MM.1S (cell line): ENCODE measurements around the gene PCDHA9.

Experiments
- DNase-seq: peaks from one replicate; pipeline ENCODE4 v3.0.0-alpha.2; 2015
- H2AFZ ChIP-seq: fragments of 300-600 bp; sonication (generic); 2 replicates; pipeline ENCODE4 v1.6.0; 2016; ENCODE audit warnings: antibody characterized with exemption, low read length
- H3F3A ChIP-seq: fragments of 300-600 bp; sonication (generic); 2 replicates; pipeline ENCODE4 v1.6.1; 2016; ENCODE audit warnings: mild to moderate bottlenecking, antibody characterized with exemption, low read length, moderate library complexity, mixed read lengths; ENCODE audit not compliant: insufficient read depth
- H3K27ac ChIP-seq: fragments of 300-600 bp; sonication (generic); 2 replicates; pipeline ENCODE4 v1.5.1; 2016; ENCODE audit warnings: mild to moderate bottlenecking, low read length
- H3K27me3 ChIP-seq: fragments of 300-600 bp; sonication (generic); replicated peaks from 2 replicates; pipeline ENCODE4 v1.6.0; 2016; ENCODE audit warnings: low read length; ENCODE audit not compliant: insufficient read depth
- H3K36me3 ChIP-seq: fragments of 300-600 bp; sonication (generic); replicated peaks from 2 replicates; pipeline ENCODE4 v1.6.1; 2016; ENCODE audit warnings: mild to moderate bottlenecking, low read length, mixed read lengths; ENCODE audit not compliant: insufficient read depth
- H3K4me1 ChIP-seq: fragments of 300-600 bp; sonication (generic); 2 replicates; pipeline ENCODE4 v1.6.1; 2016; ENCODE audit warnings: low read length, mixed read lengths
- H3K4me2 ChIP-seq: fragments of 300-600 bp; sonication (generic); 2 replicates; pipeline ENCODE4 v1.6.0; 2016; ENCODE audit warnings: low read depth, low read length
- H3K4me3 ChIP-seq: fragments of 300-600 bp; sonication (generic); 2 replicates; pipeline ENCODE4 v1.5.1; 2016; ENCODE audit warnings: low read length, mixed read lengths
- H3K79me2 ChIP-seq: fragments of 300-600 bp; sonication (generic); 2 replicates; pipeline ENCODE4 v1.6.1; 2016; ENCODE audit warnings: mixed run types, low read length, mixed read lengths
- H3K9ac ChIP-seq: fragments of 300-600 bp; sonication (generic); 2 replicates; pipeline ENCODE4 v1.6.1; 2016; ENCODE audit warnings: low read length, mixed read lengths
- H3K9me2 ChIP-seq: fragments of 300-600 bp; sonication (generic); replicated peaks from 2 replicates; pipeline ENCODE4 v1.6.1; 2016; ENCODE audit warnings: mild to moderate bottlenecking, low read length, mixed read lengths; ENCODE audit not compliant: insufficient read depth
- H3K9me3 ChIP-seq: fragments of 300-600 bp; sonication (generic); replicated peaks from 2 replicates; pipeline ENCODE4 v1.6.1; 2016; ENCODE audit warnings: mild to moderate bottlenecking, low read length, mixed read lengths; ENCODE audit not compliant: insufficient read depth
- H4K20me1 ChIP-seq: fragments of 300-600 bp; sonication (generic); 2 replicates; pipeline ENCODE4 v1.6.1; 2016; ENCODE audit warnings: mild to moderate bottlenecking, low read length, moderate library complexity, mixed read lengths; ENCODE audit not compliant: insufficient read depth
- EZH2 ChIP-seq: fragments of 300-600 bp; sonication (generic); optimal IDR thresholded peaks from 2 replicates; pipeline ENCODE3; 2017; ENCODE audit warnings: low read depth, mild to moderate bottlenecking, antibody characterized with exemption, low read length, mixed read lengths
- EZH2phosphoT487 ChIP-seq: fragments of 300-600 bp; sonication (generic); IDR thresholded peaks from 2 replicates; pipeline ENCODE4 v1.6.1; 2018; ENCODE audit warnings: antibody characterized with exemption, low read length
- TF ChIP-seq, protein P1 (sequence below): fragments of 300-600 bp; sonication (generic); IDR thresholded peaks from 2 replicates; pipeline ENCODE4 v1.5.1; 2016; ENCODE audit warnings: antibody characterized with exemption, low read length, mixed read lengths

Gene PCDHA9

DNA sequence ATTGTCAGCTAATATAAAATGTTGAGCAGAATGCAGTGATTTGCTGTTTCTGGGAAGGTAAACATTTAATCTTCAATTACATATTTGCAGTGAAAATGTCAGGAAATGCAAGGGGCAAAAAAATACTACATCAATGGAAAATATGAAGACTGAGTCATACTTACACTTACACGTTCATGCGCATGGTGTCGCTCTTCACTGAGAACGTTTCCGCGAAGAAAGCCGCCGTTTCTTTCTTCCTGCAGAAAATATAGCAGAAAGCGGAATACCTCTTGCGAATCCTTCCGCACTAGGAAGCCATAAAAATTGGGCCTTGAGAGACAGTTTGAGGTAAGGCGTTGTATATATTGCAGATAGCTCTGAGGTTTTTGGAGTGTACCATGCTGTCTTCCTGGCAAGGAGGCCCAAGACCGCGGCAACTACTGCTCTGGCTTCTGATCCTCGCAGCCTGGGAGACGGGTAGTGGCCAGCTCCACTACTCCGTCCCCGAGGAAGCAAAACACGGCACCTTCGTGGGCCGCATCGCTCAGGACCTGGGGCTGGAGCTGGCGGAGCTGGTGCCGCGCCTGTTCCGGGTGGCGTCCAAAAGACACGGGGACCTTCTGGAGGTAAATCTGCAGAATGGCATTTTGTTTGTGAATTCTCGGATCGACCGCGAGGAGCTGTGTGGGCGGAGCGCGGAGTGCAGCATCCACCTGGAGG lies 33.9 kb downstream of the PCDHA9 start, which contains the start of gene PCDHA13:
TSS of gene PCDHA13 (plus strand) at position 236 of the 702 bp plus-strand sequence. CDS start at position 381, 145 bp downstream.
- no peaks in the 10 kb centered on the region for H4K20me1 ChIP-seq
- H3K36me3 ChIP-seq: no peaks in the 10 kb centered on the region
- no peaks in the 10 kb centered on the region for H3K9me2 ChIP-seq
- no peaks in the 10 kb centered on the region for H3K79me2 ChIP-seq
- no peaks in the 10 kb centered on the region for H3K4me1 ChIP-seq
- H3K9ac ChIP-seq: no peak within 1 kb of the TSS
- TF ChIP-seq EZH2 (no peak), EZH2phosphoT487 (no peak)
- TF ChIP-seq, protein P1, sequence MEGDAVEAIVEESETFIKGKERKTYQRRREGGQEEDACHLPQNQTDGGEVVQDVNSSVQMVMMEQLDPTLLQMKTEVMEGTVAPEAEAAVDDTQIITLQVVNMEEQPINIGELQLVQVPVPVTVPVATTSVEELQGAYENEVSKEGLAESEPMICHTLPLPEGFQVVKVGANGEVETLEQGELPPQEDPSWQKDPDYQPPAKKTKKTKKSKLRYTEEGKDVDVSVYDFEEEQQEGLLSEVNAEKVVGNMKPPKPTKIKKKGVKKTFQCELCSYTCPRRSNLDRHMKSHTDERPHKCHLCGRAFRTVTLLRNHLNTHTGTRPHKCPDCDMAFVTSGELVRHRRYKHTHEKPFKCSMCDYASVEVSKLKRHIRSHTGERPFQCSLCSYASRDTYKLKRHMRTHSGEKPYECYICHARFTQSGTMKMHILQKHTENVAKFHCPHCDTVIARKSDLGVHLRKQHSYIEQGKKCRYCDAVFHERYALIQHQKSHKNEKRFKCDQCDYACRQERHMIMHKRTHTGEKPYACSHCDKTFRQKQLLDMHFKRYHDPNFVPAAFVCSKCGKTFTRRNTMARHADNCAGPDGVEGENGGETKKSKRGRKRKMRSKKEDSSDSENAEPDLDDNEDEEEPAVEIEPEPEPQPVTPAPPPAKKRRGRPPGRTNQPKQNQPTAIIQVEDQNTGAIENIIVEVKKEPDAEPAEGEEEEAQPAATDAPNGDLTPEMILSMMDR: no peak
- no peak for DNase-seq
- no peaks in the 10 kb centered on the region for H3F3A ChIP-seq
- H3K9me3 ChIP-seq: no peaks in the 10 kb centered on the region
- no peak within 1 kb of the TSS for H3K27ac ChIP-seq
- no peak within 1 kb of the TSS for H3K4me3 ChIP-seq
- H3K4me2 ChIP-seq: no peak within 1 kb of the TSS
- no peaks in the 10 kb centered on the region for H3K27me3 ChIP-seq
- H2AFZ ChIP-seq: no peak within 1 kb of the TSS

- H3K27me3 ChIP-seq: no peaks in the 10 kb centered on the region
Observed at GRCh38 chr5:140882591-140882899, 34.4 kb downstream of the PCDHA9 start.

DNA sequence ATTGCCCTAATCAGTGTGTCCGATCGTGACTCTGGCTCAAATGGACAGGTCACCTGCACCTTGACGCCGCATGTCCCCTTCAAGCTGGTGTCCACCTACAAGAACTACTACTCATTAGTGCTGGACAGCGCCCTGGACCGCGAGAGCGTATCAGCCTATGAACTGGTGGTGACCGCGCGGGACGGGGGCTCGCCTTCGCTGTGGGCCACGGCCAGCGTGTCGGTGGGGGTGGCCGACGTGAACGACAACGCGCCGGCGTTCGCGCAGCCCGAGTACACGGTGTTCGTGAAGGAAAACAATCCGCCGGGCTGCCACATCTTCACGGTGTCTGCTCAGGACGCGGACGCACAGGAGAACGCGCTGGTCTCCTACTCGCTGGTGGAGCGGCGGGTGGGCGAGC lies 35.2 kb downstream of the PCDHA9 start:
- Histone ChIP-seq H3K4me2 (no peak overlapping the region), H3K9me2 (no peaks in the 10 kb centered on the region), H3F3A (no peaks in the 10 kb centered on the region), H3K9ac (no peak overlapping the region), H3K27me3 (no peaks in the 10 kb centered on the region), H3K79me2 (no peaks in the 10 kb centered on the region), H4K20me1 (no peaks in the 10 kb centered on the region), H3K4me3 (no peak overlapping the region), H3K27ac (no peak overlapping the region), H3K9me3 (no peaks in the 10 kb centered on the region), H3K36me3 (no peaks in the 10 kb centered on the region), H2AFZ (no peak overlapping the region), H3K4me1 (no peaks in the 10 kb centered on the region)
- TF ChIP-seq EZH2 (no peak), EZH2phosphoT487 (no peak)
- TF ChIP-seq, protein P1: no peak
- no peak for DNase-seq

More at GRCh38 chr5:140882591-140882899, 34.4 kb downstream of the PCDHA9 start:
- no peaks in the 10 kb centered on the region for H3K4me1 ChIP-seq
- no peak overlapping the region for H3K9ac ChIP-seq
- no peak overlapping the region for H3K27ac ChIP-seq
- TF ChIP-seq EZH2phosphoT487: no peak
- TF ChIP-seq, protein P1: no peak
- TF ChIP-seq EZH2: no peak
- no peaks in the 10 kb centered on the region for H3K36me3 ChIP-seq
- no peaks in the 10 kb centered on the region for H4K20me1 ChIP-seq
- H3K79me2 ChIP-seq: no peaks in the 10 kb centered on the region
- no peaks in the 10 kb centered on the region for H3F3A ChIP-seq
- no peak overlapping the region for H2AFZ ChIP-seq
- no peaks in the 10 kb centered on the region for H3K9me2 ChIP-seq
- H3K4me3 ChIP-seq: no peak overlapping the region
- no peak overlapping the region for H3K4me2 ChIP-seq
- no peaks in the 10 kb centered on the region for H3K9me3 ChIP-seq
- no peak for DNase-seq
